H9 (cell line): ENCODE measurements around the gene RAI14. TPM values are rescaled to one million over a fixed set of nuclear protein-coding genes. Genes with fewer than 3 reads are reported as not detected.

Experiments
- DNase-seq: peaks from one replicate; pipeline ENCODE4 v3.0.0-alpha.2; 2017
- H2AFZ ChIP-seq: one replicate; pipeline ENCODE4 v1.6.1; 2013; ENCODE audit warnings: mild to moderate bottlenecking, low read length, control low read depth, moderate library complexity
- H2AK5ac ChIP-seq: 2 replicates; pipeline ENCODE4 v1.6.1; 2013; ENCODE audit warnings: low read length, control low read depth, mixed read lengths; ENCODE audit not compliant: insufficient read length
- H2BK120ac ChIP-seq: one replicate; pipeline ENCODE4 v1.6.1; 2013; ENCODE audit warnings: low read depth, mild to moderate bottlenecking, low read length, control low read depth, inconsistent platforms; ENCODE audit not compliant: poor library complexity, severe bottlenecking
- H2BK12ac ChIP-seq: 2 replicates; pipeline ENCODE4 v1.6.1; 2013; ENCODE audit warnings: low read length, control low read depth, mixed read lengths, low read depth; ENCODE audit not compliant: insufficient read length
- H2BK15ac ChIP-seq: 2 replicates; pipeline ENCODE4 v1.6.1; 2013; ENCODE audit warnings: low read depth, low read length, control low read depth
- H2BK20ac ChIP-seq: one replicate; pipeline ENCODE4 v1.6.1; 2013; ENCODE audit warnings: low read depth, mild to moderate bottlenecking, low read length, control low read depth, inconsistent platforms; ENCODE audit not compliant: poor library complexity, severe bottlenecking
- H2BK5ac ChIP-seq: 2 replicates; pipeline ENCODE4 v1.6.1; 2013; ENCODE audit warnings: low read length, control low read depth, mixed read lengths; ENCODE audit not compliant: insufficient read length
- H3K14ac ChIP-seq: 2 replicates; pipeline ENCODE4 v1.6.1; 2013; ENCODE audit warnings: low read length, control low read depth; ENCODE audit not compliant: insufficient read depth
- H3K18ac ChIP-seq: 2 replicates; pipeline ENCODE4 v1.6.1; 2013; ENCODE audit warnings: low read depth, mild to moderate bottlenecking, mixed read lengths, low read length, control low read depth; ENCODE audit not compliant: insufficient read length
- H3K23ac ChIP-seq: 2 replicates; pipeline ENCODE4 v1.6.1; 2013; ENCODE audit warnings: low read length, control low read depth, mixed read lengths, low read depth; ENCODE audit not compliant: insufficient read length
- H3K23me2 ChIP-seq: 2 replicates; pipeline ENCODE4 v1.6.1; 2013; ENCODE audit warnings: low read depth, mild to moderate bottlenecking, mixed read lengths, low read length, control low read depth; ENCODE audit not compliant: insufficient read length, poor library complexity, severe bottlenecking
- H3K27ac ChIP-seq: 2 replicates; pipeline ENCODE4 v1.5.1; 2013; ENCODE audit warnings: low read length, control low read depth, mixed read lengths, low read depth; ENCODE audit not compliant: insufficient read length
- H3K27me3 ChIP-seq: 2 replicates; pipeline ENCODE4 v1.6.1; 2013; ENCODE audit warnings: low read length, control low read depth, inconsistent platforms; ENCODE audit not compliant: insufficient read depth
- H3K4ac ChIP-seq: 2 replicates; pipeline ENCODE4 v1.6.1; 2013; ENCODE audit warnings: low read depth, mild to moderate bottlenecking, control low read depth, inconsistent platforms, low read length, moderate library complexity
- H3K4me1 ChIP-seq: 2 replicates; pipeline ENCODE4 v1.6.1; 2013; ENCODE audit warnings: low read length, control low read depth, inconsistent platforms; ENCODE audit not compliant: insufficient read depth
- H3K4me2 ChIP-seq: 2 replicates; pipeline ENCODE4 v1.6.1; 2013; ENCODE audit warnings: low read length, control low read depth, mixed read lengths; ENCODE audit not compliant: insufficient read length, insufficient read depth
- H3K56ac ChIP-seq: 2 replicates; pipeline ENCODE4 v1.6.1; 2013; ENCODE audit warnings: low read depth, mild to moderate bottlenecking, mixed read lengths, low read length, control low read depth; ENCODE audit not compliant: insufficient read length
- H3K79me1 ChIP-seq: 2 replicates; pipeline ENCODE4 v1.6.1; 2013; ENCODE audit warnings: low read depth, mild to moderate bottlenecking, moderate library complexity, low read length, control low read depth, inconsistent platforms; ENCODE audit not compliant: insufficient read depth, poor library complexity, severe bottlenecking
- H3K79me2 ChIP-seq: 2 replicates; pipeline ENCODE4 v1.6.1; 2013; ENCODE audit warnings: low read length, control low read depth, inconsistent platforms; ENCODE audit not compliant: insufficient read depth
- H3K9ac ChIP-seq: 2 replicates; pipeline ENCODE4 v1.6.1; 2013; ENCODE audit warnings: low read length, control low read depth, mixed read lengths; ENCODE audit not compliant: insufficient read length; ENCODE audit errors: extremely low read depth
- H3K9me3 ChIP-seq: one replicate; pipeline ENCODE4 v1.6.1; 2013; ENCODE audit warnings: low read depth, low read length, inconsistent platforms; ENCODE audit not compliant: control insufficient read depth
- H3T11ph ChIP-seq: one replicate; pipeline ENCODE4 v1.6.1; 2013; ENCODE audit warnings: mild to moderate bottlenecking, low read length, control low read depth, inconsistent platforms
- H4K20me1 ChIP-seq: one replicate; pipeline ENCODE4 v1.6.1; 2013; ENCODE audit not compliant: control insufficient read depth, insufficient read length, insufficient read depth
- H4K5ac ChIP-seq: 2 replicates; pipeline ENCODE4 v1.6.1; 2013; ENCODE audit warnings: low read depth, mild to moderate bottlenecking, mixed read lengths, low read length, control low read depth; ENCODE audit not compliant: insufficient read length
- H4K8ac ChIP-seq: replicated peaks from 2 replicates; pipeline ENCODE4 v1.6.1; 2013; ENCODE audit warnings: low read length, control low read depth, mixed read lengths, low read depth; ENCODE audit not compliant: insufficient read length
- H4K91ac ChIP-seq: 2 replicates; pipeline ENCODE4 v1.6.1; 2013; ENCODE audit warnings: low read depth, mild to moderate bottlenecking, moderate library complexity, mixed read lengths, low read length, control low read depth; ENCODE audit not compliant: insufficient read length
- H3K27ac Mint-ChIP-seq, 3 experiments: 2 replicates in 2 of 3; 3 replicates in 1 of 3; pipeline ENCODE4 v1.8.0; 2020 to 2021; ENCODE audit warnings: mixed read lengths in 3 of 3, mild to moderate bottlenecking in 1 of 3, moderate library complexity in 1 of 3
- H3K27me3 Mint-ChIP-seq: 2 replicates; pipeline ENCODE4 v1.8.0; 2021; ENCODE audit warnings: low read depth, mild to moderate bottlenecking, moderate library complexity, mixed read lengths
- H3K36me3 Mint-ChIP-seq, 3 experiments: 2 replicates in 2 of 3; 3 replicates in 1 of 3; pipeline ENCODE4 v1.8.0; 2020 to 2021; ENCODE audit warnings: low read depth in 3 of 3, mixed read lengths in 3 of 3; ENCODE audit not compliant: insufficient read depth in 1 of 3
- H3K4me1 Mint-ChIP-seq, 2 experiments: 2 replicates each; pipeline ENCODE4 v1.8.0; 2020; ENCODE audit warnings: mixed read lengths in 2 of 2
- H3K4me3 Mint-ChIP-seq, 2 experiments: 2 replicates in 1 of 2; 3 replicates in 1 of 2; pipeline ENCODE4 v1.8.0; 2020 to 2021; ENCODE audit warnings: mild to moderate bottlenecking in 2 of 2, mixed read lengths in 2 of 2, moderate library complexity in 1 of 2
- H3K9me3 Mint-ChIP-seq, 2 experiments: 2 replicates in 1 of 2; 3 replicates in 1 of 2; pipeline ENCODE4 v1.8.0; 2020; ENCODE audit warnings: mild to moderate bottlenecking in 2 of 2, mixed read lengths in 2 of 2, moderate library complexity in 1 of 2
- CTCF ChIP-seq: fragments of 200-600 bp; sonication (generic); conservative IDR thresholded peaks from 3 replicates; pipeline ENCODE4 v1.8.0; 2021; ENCODE audit warnings: antibody characterized with exemption, mild to moderate bottlenecking
- WGBS: extraction: QIAGEN DNeasy Blood & Tissue Kit; methylation state at CpG from one replicate; pipeline ENCODE4 v1.1.7; 2013; ENCODE audit warnings: missing lambda C conversion rate, low lambda C conversion rate, mixed read lengths; ENCODE audit not compliant: insufficient read length; ENCODE audit errors: extremely low coverage; 5-methylcytosine and 5-hydroxymethylcytosine counted together
- total RNA-seq: library from RNA; stranded (reverse); gene quantifications from 2 replicates; pipeline ENCODE4 v1.2.1, GENCODE V29; 2021

The RAI14 gene
- total RNA-seq, 1 experiment from 2014 or later = 127 TPM

- Mint-ChIP-seq H3K27ac (peak overlapping the region; percentile 78 to 94 (median 82); a peak in 6 of 7 replicates), H3K4me3 (peak overlapping the region in 1 of 2 experiments; percentile 2; a peak in 1 of 5 replicates), H3K27me3 (no peaks in the 10 kb centered on the region), H3K9me3 (no peaks in the 10 kb centered on the region; a peak in 1 of 5 replicates), H3K4me1 (peaks cover 40 to 50% of the 10 kb centered on the region in 2 experiments), H3K36me3 (peaks cover 4 to 16% (median 13%) of the 10 kb centered on the region in 3 experiments; a peak in 6 of 7 replicates)
- no peak overlapping the region for H4K8ac ChIP-seq
- peaks cover 22% of the 10 kb centered on the region; the same call in 1 of the 2 replicates for H3K4me1 ChIP-seq
- no peak overlapping the region for H2AK5ac ChIP-seq
- no peak overlapping the region for H3K4me2 ChIP-seq
- H4K20me1 ChIP-seq = no peaks in the 10 kb centered on the region
- no peak overlapping the region for H4K91ac ChIP-seq
- H3K56ac ChIP-seq = no peak overlapping the region
- H3T11ph ChIP-seq = no peak overlapping the region
- H4K5ac ChIP-seq = no peak overlapping the region
- no peaks in the 10 kb centered on the region for H3K9me3 ChIP-seq
- H3K18ac ChIP-seq = no peak overlapping the region
- no peak overlapping the region for H3K14ac ChIP-seq
- no peak for TF ChIP-seq CTCF
- H3K4ac ChIP-seq = no peak overlapping the region
- H3K27ac ChIP-seq = peak overlapping the region; percentile 92
- H2BK15ac ChIP-seq = no peak overlapping the region
- no peak overlapping the region for H3K9ac ChIP-seq
- no peaks in the 10 kb centered on the region for H3K27me3 ChIP-seq
- no peak overlapping the region for H3K23ac ChIP-seq
- H2AFZ ChIP-seq = no peak overlapping the region
- H3K79me1 ChIP-seq = no peaks in the 10 kb centered on the region
- no peaks in the 10 kb centered on the region for H3K23me2 ChIP-seq
- no peak overlapping the region for H2BK120ac ChIP-seq
- no CpG with 5 or more reads among the region's 2 CpGs for WGBS
- peaks cover 22% of the 10 kb centered on the region; the same call in 1 of the 2 replicates for H3K79me2 ChIP-seq
- DNase-seq = no peak
- H2BK12ac ChIP-seq = no peak overlapping the region
- H2BK20ac ChIP-seq = no peak overlapping the region
- H2BK5ac ChIP-seq = no peak overlapping the region
These were observed 60.9 kb downstream of the RAI14 start for GRCh38 chr5:34716986-34717385.
